HG02759 (cell line): ENCODE results near the gene TRAPPC2.

Source experiments
- ATAC-seq: cut with Tn5 transposase; IDR thresholded peaks from one replicate; pipeline ENCODE4 v1.9.1; 2021; ENCODE audit warnings: mild to moderate bottlenecking, moderate library complexity; ENCODE audit not compliant: unreplicated experiment

The TRAPPC2 gene

GRCh38 chrX:13734278-13735172 is at the start of gene TRAPPC2, which contains the start of gene OFD1:
TRAPPC2 (minus strand) TSS chrX:13734620; CDS start chrX:13719963, 14,657 bp downstream.
OFD1 (plus strand) TSS chrX:13734748; CDS start chrX:13735072, 324 bp downstream.
- peak; percentile 89 for ATAC-seq

- ATAC-seq: no peak
These were observed 46.5 kb upstream of the TRAPPC2 start for GRCh38 chrX:13780868-13781427.

- no peak for ATAC-seq
These were observed 44.5 kb upstream of the TRAPPC2 start for GRCh38 chrX:13778916-13779315.

- no peak for ATAC-seq
These were observed 42.0 kb upstream of the TRAPPC2 start for GRCh38 chrX:13776387-13776786.

GRCh38 chrX:13775837-13776236 is 41.4 kb upstream of the TRAPPC2 start:
- no peak for ATAC-seq

- no peak for ATAC-seq
These were observed 40.3 kb upstream of the TRAPPC2 start for GRCh38 chrX:13774696-13775095.

GRCh38 chrX:13770013-13770535 is 35.7 kb upstream of the TRAPPC2 start:
- ATAC-seq: no peak

- ATAC-seq: no peak
These were observed 34.5 kb upstream of the TRAPPC2 start for GRCh38 chrX:13768939-13769338.

- ATAC-seq: no peak
These were observed 30.3 kb upstream of the TRAPPC2 start for GRCh38 chrX:13764765-13765164.

- ATAC-seq: no peak
These were observed 29.9 kb upstream of the TRAPPC2 start for GRCh38 chrX:13764281-13764680.

GRCh38 chrX:13763489-13763888 is 29.1 kb upstream of the TRAPPC2 start:
- ATAC-seq: no peak

GRCh38 chrX:13761606-13762414 is 27.4 kb upstream of the TRAPPC2 start:
- ATAC-seq: peak; percentile 73

- no peak for ATAC-seq
These were observed 26.0 kb upstream of the TRAPPC2 start for GRCh38 chrX:13760426-13760825.

GRCh38 chrX:13759152-13759718 is 24.8 kb upstream of the TRAPPC2 start:
- ATAC-seq: peak; percentile 73

GRCh38 chrX:13756381-13756780 is 22.0 kb upstream of the TRAPPC2 start:
- no peak for ATAC-seq

- no peak for ATAC-seq
These were observed 20.8 kb upstream of the TRAPPC2 start for GRCh38 chrX:13755254-13755653.

- no peak for ATAC-seq
These were observed 20.3 kb upstream of the TRAPPC2 start for GRCh38 chrX:13754765-13755164.

- peak; percentile 60 for ATAC-seq
These were observed 18.2 kb upstream of the TRAPPC2 start for GRCh38 chrX:13752646-13753045.

GRCh38 chrX:13752141-13752540 is 17.7 kb upstream of the TRAPPC2 start:
- no peak for ATAC-seq

GRCh38 chrX:13750812-13751211 is 16.4 kb upstream of the TRAPPC2 start:
- no peak for ATAC-seq

- ATAC-seq: no peak
These were observed 15.8 kb upstream of the TRAPPC2 start for GRCh38 chrX:13750204-13750603.
